ENCODE results near the gene SVEP1.
"Not testable (repeated sequence)": the region's sequence is repeated elsewhere in the genome, so short reads cannot be mapped to it uniquely, and the experiment has no call there.

SVEP1 gene

GRCh38 chr9:110579034-110579861, at the start of gene SVEP1:
Gene SVEP1, minus strand, starts transcription at chr9:110579741. Its CDS starts 198 bp downstream, at chr9:110579543.
- Histone ChIP-seq H3K9me3 (ENCODE audit: control insufficient read depth in 1 of 2, low read length in 2 of 2) (no peaks in the 10 kb centered on the region), H3K4me1 (ENCODE audit: control insufficient read depth in 1 of 2, insufficient read depth in 2 of 2, low read length in 2 of 2) (no peaks in the 10 kb centered on the region), H3K27me3 (ENCODE audit: control insufficient read depth in 1 of 2, insufficient read depth in 2 of 2, low read length in 2 of 2) (peaks cover 26 to 39% of the 10 kb centered on the region in 2 donors), H3K27ac (ENCODE audit: low read depth, low read length) (no peak within 1 kb of the TSS), H3K36me3 (ENCODE audit: control insufficient read depth in 1 of 2, insufficient read depth in 2 of 2, low read length in 2 of 2) (no peaks in the 10 kb centered on the region), H3K9ac (ENCODE audit: low read depth in 1 of 2, low read length in 2 of 2) (peak within 1 kb of the TSS in 1 of 2 donors; percentile 40), H3K4me3 (ENCODE audit: low read depth in 1 of 2, low read length in 2 of 2) (peak within 1 kb of the TSS; percentile 56 to 64)

GRCh38 chr9:110626101-110626829, 46.7 kb upstream of the SVEP1 start:
- Histone ChIP-seq H3K27ac (ENCODE audit: low read depth, low read length) (no peak overlapping the region), H3K27me3 (ENCODE audit: control insufficient read depth in 1 of 2, insufficient read depth in 2 of 2, low read length in 2 of 2) (no peaks in the 10 kb centered on the region), H3K4me1 (ENCODE audit: control insufficient read depth in 1 of 2, insufficient read depth in 2 of 2, low read length in 2 of 2) (peaks cover 0 to 3% of the 10 kb centered on the region in 2 donors), H3K9me3 (ENCODE audit: control insufficient read depth in 1 of 2, low read length in 2 of 2) (no peaks in the 10 kb centered on the region), H3K9ac (ENCODE audit: low read depth in 1 of 2, low read length in 2 of 2) (no peak overlapping the region), H3K4me3 (ENCODE audit: low read depth in 1 of 2, low read length in 2 of 2) (no peak overlapping the region), H3K36me3 (ENCODE audit: control insufficient read depth in 1 of 2, insufficient read depth in 2 of 2, low read length in 2 of 2) (no peaks in the 10 kb centered on the region)

- Histone ChIP-seq H3K27ac (ENCODE audit: low read depth, low read length) (no peak overlapping the region), H3K4me3 (ENCODE audit: low read depth in 1 of 2, low read length in 2 of 2) (no peak overlapping the region), H3K9ac (ENCODE audit: low read depth in 1 of 2, low read length in 2 of 2) (no peak overlapping the region), H3K27me3 (ENCODE audit: control insufficient read depth in 1 of 2, insufficient read depth in 2 of 2, low read length in 2 of 2) (no peaks in the 10 kb centered on the region), H3K9me3 (ENCODE audit: control insufficient read depth in 1 of 2, low read length in 2 of 2) (no peaks in the 10 kb centered on the region), H3K4me1 (ENCODE audit: control insufficient read depth in 1 of 2, insufficient read depth in 2 of 2, low read length in 2 of 2) (peaks cover 0 to 3% of the 10 kb centered on the region in 2 donors), H3K36me3 (ENCODE audit: control insufficient read depth in 1 of 2, insufficient read depth in 2 of 2, low read length in 2 of 2) (no peaks in the 10 kb centered on the region)
These were observed 44.0 kb upstream of the SVEP1 start for GRCh38 chr9:110623462-110624025.

- no peak overlapping the region for H3K9ac ChIP-seq (ENCODE audit: low read depth in 1 of 2, low read length in 2 of 2)
- H3K4me3 ChIP-seq (ENCODE audit: low read depth in 1 of 2, low read length in 2 of 2): no peak overlapping the region
- H3K4me1 ChIP-seq (ENCODE audit: control insufficient read depth in 1 of 2, insufficient read depth in 2 of 2, low read length in 2 of 2): peaks cover 0 to 3% of the 10 kb centered on the region in 2 donors
- no peaks in the 10 kb centered on the region for H3K27me3 ChIP-seq (ENCODE audit: control insufficient read depth in 1 of 2, insufficient read depth in 2 of 2, low read length in 2 of 2)
- H3K36me3 ChIP-seq (ENCODE audit: control insufficient read depth in 1 of 2, insufficient read depth in 2 of 2, low read length in 2 of 2): no peaks in the 10 kb centered on the region
- H3K9me3 ChIP-seq (ENCODE audit: control insufficient read depth in 1 of 2, low read length in 2 of 2): no peaks in the 10 kb centered on the region
- H3K27ac ChIP-seq (ENCODE audit: low read depth, low read length): no peak overlapping the region
These were observed 42.8 kb upstream of the SVEP1 start for GRCh38 chr9:110622368-110622767.

- Histone ChIP-seq H3K9ac (ENCODE audit: low read depth in 1 of 2, low read length in 2 of 2) (no peak overlapping the region), H3K4me3 (ENCODE audit: low read depth in 1 of 2, low read length in 2 of 2) (no peak overlapping the region), H3K36me3 (ENCODE audit: control insufficient read depth in 1 of 2, insufficient read depth in 2 of 2, low read length in 2 of 2) (no peaks in the 10 kb centered on the region), H3K4me1 (ENCODE audit: control insufficient read depth in 1 of 2, insufficient read depth in 2 of 2, low read length in 2 of 2) (no peaks in the 10 kb centered on the region), H3K27me3 (ENCODE audit: control insufficient read depth in 1 of 2, insufficient read depth in 2 of 2, low read length in 2 of 2) (no peaks in the 10 kb centered on the region), H3K9me3 (ENCODE audit: control insufficient read depth in 1 of 2, low read length in 2 of 2) (no peaks in the 10 kb centered on the region), H3K27ac (ENCODE audit: low read depth, low read length) (no peak overlapping the region)
These were observed 41.2 kb upstream of the SVEP1 start for GRCh38 chr9:110620726-110621125.

GRCh38 chr9:110619831-110620230, 40.3 kb upstream of the SVEP1 start:
- H3K9me3 ChIP-seq (ENCODE audit: control insufficient read depth in 1 of 2, low read length in 2 of 2): no peaks in the 10 kb centered on the region
- H3K27ac ChIP-seq (ENCODE audit: low read depth, low read length): no peak overlapping the region
- no peaks in the 10 kb centered on the region for H3K27me3 ChIP-seq (ENCODE audit: control insufficient read depth in 1 of 2, insufficient read depth in 2 of 2, low read length in 2 of 2)
- no peak overlapping the region for H3K4me3 ChIP-seq (ENCODE audit: low read depth in 1 of 2, low read length in 2 of 2)
- H3K9ac ChIP-seq (ENCODE audit: low read depth in 1 of 2, low read length in 2 of 2): no peak overlapping the region
- H3K4me1 ChIP-seq (ENCODE audit: control insufficient read depth in 1 of 2, insufficient read depth in 2 of 2, low read length in 2 of 2): no peaks in the 10 kb centered on the region
- no peaks in the 10 kb centered on the region for H3K36me3 ChIP-seq (ENCODE audit: control insufficient read depth in 1 of 2, insufficient read depth in 2 of 2, low read length in 2 of 2)

- H3K9ac ChIP-seq (ENCODE audit: low read depth in 1 of 2, low read length in 2 of 2): no peak overlapping the region
- H3K27me3 ChIP-seq (ENCODE audit: control insufficient read depth in 1 of 2, insufficient read depth in 2 of 2, low read length in 2 of 2): no peaks in the 10 kb centered on the region
- H3K4me1 ChIP-seq (ENCODE audit: control insufficient read depth in 1 of 2, insufficient read depth in 2 of 2, low read length in 2 of 2): no peaks in the 10 kb centered on the region
- H3K9me3 ChIP-seq (ENCODE audit: control insufficient read depth in 1 of 2, low read length in 2 of 2): no peaks in the 10 kb centered on the region
- H3K27ac ChIP-seq (ENCODE audit: low read depth, low read length): no peak overlapping the region
- no peak overlapping the region for H3K4me3 ChIP-seq (ENCODE audit: low read depth in 1 of 2, low read length in 2 of 2)
- H3K36me3 ChIP-seq (ENCODE audit: control insufficient read depth in 1 of 2, insufficient read depth in 2 of 2, low read length in 2 of 2): no peaks in the 10 kb centered on the region
These were observed 36.0 kb upstream of the SVEP1 start for GRCh38 chr9:110615498-110615897.

GRCh38 chr9:110614576-110614975, 35.0 kb upstream of the SVEP1 start:
- H3K4me3 ChIP-seq (ENCODE audit: low read depth in 1 of 2, low read length in 2 of 2); H3K4me1 ChIP-seq (ENCODE audit: control insufficient read depth in 1 of 2, insufficient read depth in 2 of 2, low read length in 2 of 2); H3K9ac ChIP-seq (ENCODE audit: low read depth in 1 of 2, low read length in 2 of 2); H3K9me3 ChIP-seq (ENCODE audit: control insufficient read depth in 1 of 2, low read length in 2 of 2); H3K36me3 ChIP-seq (ENCODE audit: control insufficient read depth in 1 of 2, insufficient read depth in 2 of 2, low read length in 2 of 2); H3K27ac ChIP-seq (ENCODE audit: low read depth, low read length); H3K27me3 ChIP-seq (ENCODE audit: control insufficient read depth in 1 of 2, insufficient read depth in 2 of 2, low read length in 2 of 2): not testable (repeated sequence)

GRCh38 chr9:110606179-110606790, 26.7 kb upstream of the SVEP1 start:
- Histone ChIP-seq H3K9ac (ENCODE audit: low read depth in 1 of 2, low read length in 2 of 2) (no peak overlapping the region), H3K4me1 (ENCODE audit: control insufficient read depth in 1 of 2, insufficient read depth in 2 of 2, low read length in 2 of 2) (no peaks in the 10 kb centered on the region), H3K4me3 (ENCODE audit: low read depth in 1 of 2, low read length in 2 of 2) (no peak overlapping the region), H3K27ac (ENCODE audit: low read depth, low read length) (no peak overlapping the region), H3K27me3 (ENCODE audit: control insufficient read depth in 1 of 2, insufficient read depth in 2 of 2, low read length in 2 of 2) (no peaks in the 10 kb centered on the region), H3K9me3 (ENCODE audit: control insufficient read depth in 1 of 2, low read length in 2 of 2) (no peaks in the 10 kb centered on the region), H3K36me3 (ENCODE audit: control insufficient read depth in 1 of 2, insufficient read depth in 2 of 2, low read length in 2 of 2) (no peaks in the 10 kb centered on the region)

GRCh38 chr9:110605565-110605964, 26.0 kb upstream of the SVEP1 start:
- H3K4me1 ChIP-seq (ENCODE audit: control insufficient read depth in 1 of 2, insufficient read depth in 2 of 2, low read length in 2 of 2): no peaks in the 10 kb centered on the region
- H3K27me3 ChIP-seq (ENCODE audit: control insufficient read depth in 1 of 2, insufficient read depth in 2 of 2, low read length in 2 of 2): no peaks in the 10 kb centered on the region
- H3K36me3 ChIP-seq (ENCODE audit: control insufficient read depth in 1 of 2, insufficient read depth in 2 of 2, low read length in 2 of 2): no peaks in the 10 kb centered on the region
- H3K9me3 ChIP-seq (ENCODE audit: control insufficient read depth in 1 of 2, low read length in 2 of 2): no peaks in the 10 kb centered on the region
- no peak overlapping the region for H3K27ac ChIP-seq (ENCODE audit: low read depth, low read length)
- H3K9ac ChIP-seq (ENCODE audit: low read depth in 1 of 2, low read length in 2 of 2): no peak overlapping the region
- H3K4me3 ChIP-seq (ENCODE audit: low read depth in 1 of 2, low read length in 2 of 2): no peak overlapping the region
